A549 (cell line): ENCODE results near the gene CRYM. TPM values are rescaled to one million over a fixed set of nuclear protein-coding genes. Genes with fewer than 3 reads are reported as not detected.

Experiments used
- ATAC-seq, 2 experiments: fragments of 200-7000 bp in 1 of 2; fragments of >200 bp in 1 of 2; cut with Nextera tagmentation in 1 of 2; cut with Tn5 transposase in 1 of 2; 3 replicates each; pipeline versions ENCODE4 v1.8.0 to v1.9.1; 2018 to 2020; ENCODE audit warnings: mild to moderate bottlenecking in 1 of 2, moderate library complexity in 1 of 2
- CTCF ChIA-PET: fragments of 300-600 bp; sonication (Branson Sonifier 250); formaldehyde crosslinking; extraction: SDS; loops from one replicate; lab custom pipeline; 2021; ENCODE audit warnings: antibody characterized with exemption, inconsistent platforms; lab: Yijun Ruan, JAX
- POLR2A ChIA-PET: fragments of 350-600 bp; formaldehyde crosslinking; extraction: SDS; loops from one replicate; lab custom pipeline; 2021; ENCODE audit warnings: antibody characterized with exemption, inconsistent platforms; lab: Yijun Ruan, JAX
- DNase-seq, 2 experiments: peaks; one replicate each; pipeline versions ENCODE4 v3.0.0 to v3.0.0-alpha.2; 2011 to 2016; ENCODE audit warnings: low read depth in 1 of 2, low spot score in 1 of 2
- FAIRE-seq: peaks from 2 replicates; lab custom pipeline; 2011; peaks lifted over from hg19 to GRCh38; lab: Jason Lieb, UNC
- H3K27ac ChIP-seq, 2 experiments: fragments of >200 bp; sonication (Bioruptor Twin); formaldehyde crosslinking; 3 replicates each; pipeline ENCODE4 v1.5.1; 2016 to 2017
- H3K4me1 ChIP-seq: fragments of >200 bp; sonication (Bioruptor Twin); formaldehyde crosslinking; 3 replicates; pipeline ENCODE4 v1.6.1; 2016
- H3K4me2 ChIP-seq: fragments of >200 bp; sonication (Bioruptor Twin); formaldehyde crosslinking; 3 replicates; pipeline ENCODE4 v1.6.1; 2016
- H3K4me3 ChIP-seq: fragments of >200 bp; sonication (Bioruptor Twin); formaldehyde crosslinking; 3 replicates; pipeline ENCODE4 v1.5.1; 2016
- H3K9me3 ChIP-seq: fragments of >200 bp; sonication (Bioruptor Twin); formaldehyde crosslinking; 3 replicates; pipeline ENCODE4 v1.6.1; 2016
- CBX2 ChIP-seq: fragments of 200-600 bp; sonication (generic); IDR thresholded peaks from 2 replicates; pipeline ENCODE4 v1.6.1; 2016; ENCODE audit warnings: low read depth, mild to moderate bottlenecking, borderline replicate concordance
- CEBPB ChIP-seq, 2 experiments: fragments of >200 bp in 1 of 2; sonication (Bioruptor Twin) in 1 of 2; formaldehyde crosslinking in 1 of 2; IDR thresholded peaks; 2 replicates each; pipeline ENCODE4 v1.6.1; 2012 to 2016
- EHMT2 ChIP-seq: fragments of 200-600 bp; sonication (generic); IDR thresholded peaks from 2 replicates; pipeline ENCODE4 v1.6.1; 2016; ENCODE audit warnings: antibody characterized with exemption, low read depth, mild to moderate bottlenecking, moderate library complexity
- ELK1 ChIP-seq: fragments of 150-350 bp; IDR thresholded peaks from 2 replicates; pipeline ENCODE4 v1.6.1; 2014; ENCODE audit warnings: low read depth, mild to moderate bottlenecking, low read length
- ESRRA ChIP-seq: fragments of 150-350 bp; IDR thresholded peaks from 2 replicates; pipeline ENCODE4 v1.6.1; 2014; ENCODE audit warnings: mild to moderate bottlenecking, low read length, borderline replicate concordance
- FOSB ChIP-seq: fragments of 250-450 bp; sonication (Bioruptor Pico); IDR thresholded peaks from 2 replicates; pipeline ENCODE4 v1.5.0; 2020; ENCODE audit warnings: mild to moderate bottlenecking, moderate library complexity
- FOSL2 ChIP-seq, 2 experiments: fragments of 450-650 bp in 1 of 2; fragments of >200 bp in 1 of 2; sonication (Bioruptor Twin) in 1 of 2; formaldehyde crosslinking; IDR thresholded peaks; 2 replicates each; pipeline versions ENCODE4 v1.5.0 to v1.6.1; 2016 to 2020; ENCODE audit warnings: mild to moderate bottlenecking in 1 of 2, moderate library complexity in 1 of 2
- HOXA7 ChIP-seq: fragments of 250-450 bp; sonication (Bioruptor Pico); IDR thresholded peaks from 2 replicates; pipeline ENCODE4 v1.5.0; 2020; ENCODE audit warnings: mild to moderate bottlenecking, moderate library complexity
- JUN ChIP-seq, 2 experiments: fragments of >200 bp; sonication (Bioruptor Twin); formaldehyde crosslinking; IDR thresholded peaks; 2 replicates in 1 of 2; 3 replicates in 1 of 2; pipeline ENCODE4 v1.6.1; 2016 to 2017
- MAFK ChIP-seq: fragments of 450-650 bp; IDR thresholded peaks from 2 replicates; pipeline ENCODE4 v1.6.1; 2014; ENCODE audit not compliant: partially characterized antibody
- MYC ChIP-seq: IDR thresholded peaks from 2 replicates; pipeline ENCODE4 v1.6.1; 2012; ENCODE audit warnings: mild to moderate bottlenecking, inconsistent platforms, low read length, improper control_type of control experiment, borderline replicate concordance
- NPAS2 ChIP-seq: fragments of 250-450 bp; sonication (Bioruptor Pico); IDR thresholded peaks from 2 replicates; pipeline ENCODE4 v1.8.0; 2022; ENCODE audit warnings: mild to moderate bottlenecking, moderate library complexity, borderline replicate concordance
- RAD21 ChIP-seq, 2 experiments: fragments of >200 bp in 1 of 2; sonication (Bioruptor Twin) in 1 of 2; formaldehyde crosslinking in 1 of 2; IDR thresholded peaks in 1 of 2; conservative IDR thresholded peaks in 1 of 2; 2 replicates in 1 of 2; 3 replicates in 1 of 2; pipeline ENCODE4 v1.6.1; 2012 to 2018; ENCODE audit warnings: inconsistent platforms in 1 of 2
- RCOR1 ChIP-seq: fragments of 150-350 bp; IDR thresholded peaks from 2 replicates; pipeline ENCODE4 v1.6.1; 2014; ENCODE audit warnings: antibody characterized with exemption, low read length, low read depth
- REST ChIP-seq: fragments of 200-600 bp; sonication (generic); IDR thresholded peaks from 2 replicates; pipeline ENCODE4 v1.6.1; 2016; ENCODE audit warnings: antibody characterized with exemption, mild to moderate bottlenecking, moderate library complexity
- SREBF2 ChIP-seq: fragments of 450-650 bp; IDR thresholded peaks from 2 replicates; pipeline ENCODE4 v1.6.1; 2014; ENCODE audit warnings: mild to moderate bottlenecking, moderate library complexity
- ZC3H11A ChIP-seq: fragments of 450-650 bp; IDR thresholded peaks from 2 replicates; pipeline ENCODE4 v1.6.1; 2014; ENCODE audit warnings: antibody characterized with exemption, mild to moderate bottlenecking
- ZFP36 ChIP-seq: fragments of 450-650 bp; IDR thresholded peaks from 2 replicates; pipeline ENCODE4 v1.6.1; 2014; ENCODE audit warnings: borderline replicate concordance; ENCODE audit not compliant: partially characterized antibody
- WGBS: methylation state at CpG from one replicate; pipeline ENCODE4 v1.1.6; 2017; ENCODE audit errors: missing lambda C conversion rate; 5-methylcytosine and 5-hydroxymethylcytosine counted together
- polyA plus RNA-seq, 4 experiments: library from polyadenylated mRNA; depleted of rRNA in 3 of 4; stranded (reverse); fragments of >200 nt; fragmentation: RNase III in 1 of 4; extraction: RNeasy Plus Mini Kit Qiagen cat#74134 plus additional on column Dnase treatment in 1 of 4; gene quantifications; 2 replicates in 3 of 4; 3 replicates in 1 of 4; pipeline ENCODE4 v1.2.3, GENCODE V29; 2011 to 2017
- TF ChIP-seq, protein P1 (sequence below): fragments of 250-450 bp; sonication (Bioruptor Pico); IDR thresholded peaks from 2 replicates; pipeline ENCODE4 v1.5.0; 2021; ENCODE audit warnings: mild to moderate bottlenecking, moderate library complexity, borderline replicate concordance
- TF ChIP-seq, protein P2 (sequence below): IDR thresholded peaks from 2 replicates; pipeline ENCODE4 v1.6.1; 2012

Gene CRYM
- polyA plus RNA-seq, 2 of the 4 experiments (the other 2 are of a cell fraction), result 0.98 to 3.1 TPM

- TF ChIP-seq ESRRA (no peak; the same call in 1 of the 2 replicates), ZC3H11A (no peak), RAD21 (conservative IDR thresholded peaks at IDR 0.05 in 1 of 2, IDR thresholded peaks at IDR 0.05 in 1 of 2) (no peak), MAFK (peak; percentile 38), RCOR1 (no peak), NPAS2 (CRISPR knock-in tag) (no peak), ZFP36 (no peak), CEBPB (IDR thresholded peaks at IDR 0.05) (no peak), SREBF2 (no peak), CBX2 (no peak), FOSL2 (IDR thresholded peaks at IDR 0.05) (peak; percentile 79), FOSL2 (CRISPR knock-in tag; IDR thresholded peaks at IDR 0.05) (peak; percentile 95)
Measured at GRCh38 chr16:21260870-21261791, 17.0 kb downstream of the CRYM start (continued).

DNA sequence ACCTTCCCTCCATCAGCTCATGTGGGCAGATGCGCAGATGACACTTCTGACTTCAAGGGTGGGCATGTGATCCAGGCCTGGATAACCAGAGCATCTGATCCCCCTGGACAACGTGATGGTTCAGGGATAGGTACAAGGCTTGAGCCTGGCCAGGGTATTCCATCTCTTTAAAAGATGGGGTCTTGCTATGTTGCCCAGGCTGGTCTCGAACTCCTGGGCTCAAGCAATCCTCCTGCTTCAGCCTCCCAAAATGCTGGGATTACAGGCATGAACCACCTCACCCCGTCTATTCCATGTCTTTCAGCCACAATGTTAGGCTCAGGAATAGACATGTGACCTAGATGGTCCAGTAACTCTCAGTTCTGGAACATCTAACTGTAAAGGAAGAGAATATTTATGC is 20.8 kb downstream of the CRYM start:
- 79% methylated on average over 4 of the region's 4 CpGs for WGBS
- TF ChIP-seq ELK1 (no peak), NPAS2 (CRISPR knock-in tag) (no peak), MYC (no peak), JUN (IDR thresholded peaks at IDR 0.05) (no peak), FOSB (CRISPR knock-in tag) (no peak), RCOR1 (no peak), REST (no peak), HOXA7 (CRISPR knock-in tag) (no peak), EHMT2 (no peak)
- TF ChIP-seq, protein P1, sequence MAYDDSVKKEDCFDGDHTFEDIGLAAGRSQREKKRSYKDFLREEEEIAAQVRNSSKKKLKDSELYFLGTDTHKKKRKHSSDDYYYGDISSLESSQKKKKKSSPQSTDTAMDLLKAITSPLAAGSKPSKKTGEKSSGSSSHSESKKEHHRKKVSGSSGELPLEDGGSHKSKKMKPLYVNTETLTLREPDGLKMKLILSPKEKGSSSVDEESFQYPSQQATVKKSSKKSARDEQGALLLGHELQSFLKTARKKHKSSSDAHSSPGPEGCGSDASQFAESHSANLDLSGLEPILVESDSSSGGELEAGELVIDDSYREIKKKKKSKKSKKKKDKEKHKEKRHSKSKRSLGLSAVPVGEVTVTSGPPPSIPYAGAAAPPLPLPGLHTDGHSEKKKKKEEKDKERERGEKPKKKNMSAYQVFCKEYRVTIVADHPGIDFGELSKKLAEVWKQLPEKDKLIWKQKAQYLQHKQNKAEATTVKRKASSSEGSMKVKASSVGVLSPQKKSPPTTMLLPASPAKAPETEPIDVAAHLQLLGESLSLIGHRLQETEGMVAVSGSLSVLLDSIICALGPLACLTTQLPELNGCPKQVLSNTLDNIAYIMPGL (CRISPR knock-in tag), result no peak
- TF ChIP-seq, protein P2, sequence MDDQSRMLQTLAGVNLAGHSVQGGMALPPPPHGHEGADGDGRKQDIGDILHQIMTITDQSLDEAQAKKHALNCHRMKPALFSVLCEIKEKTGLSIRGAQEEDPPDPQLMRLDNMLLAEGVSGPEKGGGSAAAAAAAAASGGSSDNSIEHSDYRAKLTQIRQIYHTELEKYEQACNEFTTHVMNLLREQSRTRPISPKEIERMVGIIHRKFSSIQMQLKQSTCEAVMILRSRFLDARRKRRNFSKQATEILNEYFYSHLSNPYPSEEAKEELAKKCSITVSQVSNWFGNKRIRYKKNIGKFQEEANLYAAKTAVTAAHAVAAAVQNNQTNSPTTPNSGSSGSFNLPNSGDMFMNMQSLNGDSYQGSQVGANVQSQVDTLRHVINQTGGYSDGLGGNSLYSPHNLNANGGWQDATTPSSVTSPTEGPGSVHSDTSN, result no peak
- TF ChIP-seq, all 56 proteins: peak for 0

More for the DNA sequence above, 20.8 kb downstream of the CRYM start:
- CTCF ChIA-PET, result interaction anchor here (1.0 to 4.5 kb wide), 2 partner anchors 21 to 69 kb away, joined by 3 to 18 read pairs; partner anchors contain the start of gene CRYM
- Histone ChIP-seq H3K4me3 (no peak overlapping the region), H3K27ac (no peak overlapping the region), H3K9me3 (no peaks in the 10 kb centered on the region), H3K4me2 (no peak overlapping the region), H3K4me1 (peaks cover 28% of the 10 kb centered on the region)
- no peak for ATAC-seq
- FAIRE-seq, result no peak
- DNase-seq, result no peak
- POLR2A ChIA-PET, result no interaction called here
